Right ventricle myocardium inferior (tissue), 1 donor: Measurements from ENCODE around the gene PBX1. TPM values are rescaled to one million over a fixed set of nuclear protein-coding genes. Genes with fewer than 3 reads are reported as not detected.

ENCODE experiments used
- ATAC-seq: fragments of 200-7000 bp; cut with Tn5 transposase; one replicate; pipeline ENCODE4 v1.9.1; 2020; ENCODE audit warnings: mild to moderate bottlenecking, moderate library complexity
- DNase-seq: peaks from one replicate; pipeline ENCODE4 v3.0.0; 2021; ENCODE audit errors: missing footprints
- intact Hi-C: fragments of 100-400 bp; cut with DNase I; formaldehyde crosslinking; loops from one replicate; pipeline ENCODE4 v1.11.0; 2022
- total RNA-seq: library from RNA; stranded (reverse); fragmentation: NEBNext Ultra II Directional; extraction: Animal tissue kit (Norgen Biotek cat#: 25700); gene quantifications from one replicate; pipeline ENCODE4 v1.2.1, GENCODE V29; 2021
- donor health status: DM: no; HTN: yes; CAD: no; lungs with severe emphysema.

Gene PBX1
- total RNA-seq, 1 donor from 2014 or later: 78.8 TPM

DNA sequence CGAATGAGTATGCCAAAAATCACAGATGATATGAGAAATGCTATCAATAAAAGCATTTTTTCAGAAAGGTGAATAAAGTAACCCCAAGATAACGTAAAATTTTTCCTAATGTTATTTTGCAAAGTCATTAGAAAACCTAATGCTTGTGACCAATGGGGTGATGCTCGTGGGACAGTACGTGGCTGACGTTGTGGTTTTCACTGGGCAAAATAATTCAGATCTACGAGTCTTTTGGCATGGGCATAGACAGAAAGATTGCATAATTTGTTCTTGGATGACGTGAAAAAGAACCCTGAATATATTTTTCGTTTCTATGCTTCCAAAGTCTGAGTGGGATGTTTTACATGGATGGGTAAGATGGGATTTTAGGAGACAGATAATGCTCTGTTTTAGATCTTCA lies 71.0 kb downstream of the PBX1 start:
- DNase-seq: no peak
- ATAC-seq: peak; percentile 43
- intact Hi-C loops: no loop called here

DNA sequence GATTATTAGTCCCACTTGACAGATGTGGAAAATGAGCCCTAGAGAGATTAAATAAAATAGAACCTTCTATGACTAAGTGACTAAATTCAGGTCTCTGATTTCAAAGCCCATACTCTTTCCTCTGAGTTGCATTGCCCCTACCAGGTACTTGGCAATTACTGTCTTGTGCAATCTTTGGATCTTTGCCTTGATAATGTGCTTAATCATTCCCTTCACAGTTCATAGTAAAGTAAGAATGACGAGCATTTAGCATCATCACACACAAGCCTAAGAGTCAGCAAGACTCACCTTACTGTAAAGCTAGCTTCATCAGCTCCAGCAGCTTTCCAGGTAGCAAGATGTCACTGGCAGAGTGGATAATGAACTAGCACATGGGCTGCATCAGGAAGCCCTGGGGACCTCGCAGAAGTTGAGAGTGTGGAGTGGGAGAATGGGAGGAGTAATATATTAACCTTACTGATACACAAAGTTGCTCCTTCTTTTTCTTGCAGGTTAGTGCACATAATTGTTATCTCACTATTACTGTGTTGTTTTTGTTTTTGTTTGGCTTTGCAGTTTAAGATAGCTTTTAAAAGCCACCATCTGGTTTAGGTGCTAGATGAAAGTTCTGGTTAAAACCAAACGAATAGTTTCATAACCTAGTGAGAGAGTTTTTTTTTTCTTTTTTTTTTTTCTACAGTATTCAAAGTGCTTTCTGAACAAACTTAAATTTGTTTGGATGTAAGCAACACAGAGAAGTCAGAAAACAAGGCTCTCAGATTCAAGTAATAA lies 71.8 kb downstream of the PBX1 start:
- DNase-seq (no peak), ATAC-seq (peak; percentile 18)
- intact Hi-C loops: no loop called here

DNA sequence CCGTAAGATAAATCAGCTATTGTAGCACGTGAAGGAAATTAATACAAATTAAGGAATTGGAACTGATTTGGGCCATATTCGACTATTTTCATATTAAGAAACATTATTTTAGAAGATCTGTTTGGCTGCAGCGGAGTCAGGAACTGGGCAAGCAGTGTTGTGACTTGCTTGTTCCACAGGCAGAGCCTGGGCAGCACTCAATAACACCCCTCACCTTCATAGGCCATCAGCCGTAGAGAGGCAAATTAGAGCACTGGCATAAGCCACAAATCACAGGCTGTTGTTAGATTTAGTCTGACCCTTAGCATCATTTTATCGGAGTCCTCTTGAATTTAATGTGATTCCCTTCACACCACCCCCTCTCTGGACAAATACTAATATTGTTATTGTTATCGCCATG lies 72.8 kb downstream of the PBX1 start:
- intact Hi-C loops: no loop called here
- no peak for DNase-seq
- peak; percentile 53 for ATAC-seq

DNA sequence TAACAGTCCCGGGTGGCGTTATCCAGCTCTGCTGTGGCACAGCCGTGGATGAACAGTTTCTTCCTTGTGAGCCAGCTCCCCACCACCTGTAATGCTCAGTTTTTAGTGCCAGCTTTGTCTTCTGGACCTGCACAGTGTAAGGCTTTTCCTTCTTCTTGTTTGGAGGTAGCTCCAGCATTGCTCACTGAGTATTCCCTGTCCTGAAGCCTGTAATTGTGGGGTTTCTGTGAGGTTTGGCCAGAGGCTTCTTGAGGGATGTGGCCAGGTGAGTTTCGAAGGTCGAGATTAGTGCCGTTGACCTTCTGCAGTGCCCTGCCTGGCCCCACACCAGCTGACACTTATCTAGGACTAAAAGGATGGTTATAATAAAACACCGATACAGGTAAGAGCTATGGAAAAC lies 75.0 kb downstream of the PBX1 start:
- ATAC-seq (no peak), DNase-seq (no peak)
- intact Hi-C loops: no loop called here

DNA sequence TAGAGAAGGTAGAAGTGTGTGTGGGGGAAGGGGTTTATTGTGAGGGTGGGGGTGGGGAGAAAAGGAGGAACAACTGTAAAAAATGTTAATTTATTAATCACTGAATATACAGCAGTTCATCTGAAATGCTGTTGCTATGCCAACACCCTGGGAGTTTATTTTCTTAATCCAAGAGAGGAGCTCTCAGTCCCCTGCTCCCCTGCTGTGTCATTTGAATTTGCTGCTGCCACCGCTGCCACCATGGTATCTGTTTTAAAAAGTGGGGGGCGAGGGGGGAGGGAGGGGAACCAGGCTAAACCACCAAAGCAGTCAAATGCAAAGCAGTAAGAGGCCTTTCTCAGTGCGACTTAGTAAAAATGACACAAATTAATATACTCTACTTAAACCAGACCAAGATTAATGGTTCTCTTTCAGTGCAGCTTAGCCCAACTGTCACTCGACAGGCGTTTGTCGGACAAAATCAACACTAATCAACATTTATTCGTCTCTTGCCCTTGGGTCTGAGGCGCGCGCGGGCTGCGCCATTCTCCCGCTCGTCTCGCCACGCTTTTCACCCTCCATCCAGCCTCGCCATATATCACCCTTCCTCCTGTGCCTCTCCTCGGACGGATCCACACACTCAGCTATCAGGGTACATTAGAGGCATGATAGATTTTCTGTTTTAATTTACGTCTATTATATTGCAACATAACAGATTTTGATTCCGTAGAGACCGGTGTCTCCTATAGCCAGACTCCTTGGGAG lies 76.2 kb downstream of the PBX1 start:
- no peak for ATAC-seq
- intact Hi-C loops: no loop called here
- no peak for DNase-seq

DNA sequence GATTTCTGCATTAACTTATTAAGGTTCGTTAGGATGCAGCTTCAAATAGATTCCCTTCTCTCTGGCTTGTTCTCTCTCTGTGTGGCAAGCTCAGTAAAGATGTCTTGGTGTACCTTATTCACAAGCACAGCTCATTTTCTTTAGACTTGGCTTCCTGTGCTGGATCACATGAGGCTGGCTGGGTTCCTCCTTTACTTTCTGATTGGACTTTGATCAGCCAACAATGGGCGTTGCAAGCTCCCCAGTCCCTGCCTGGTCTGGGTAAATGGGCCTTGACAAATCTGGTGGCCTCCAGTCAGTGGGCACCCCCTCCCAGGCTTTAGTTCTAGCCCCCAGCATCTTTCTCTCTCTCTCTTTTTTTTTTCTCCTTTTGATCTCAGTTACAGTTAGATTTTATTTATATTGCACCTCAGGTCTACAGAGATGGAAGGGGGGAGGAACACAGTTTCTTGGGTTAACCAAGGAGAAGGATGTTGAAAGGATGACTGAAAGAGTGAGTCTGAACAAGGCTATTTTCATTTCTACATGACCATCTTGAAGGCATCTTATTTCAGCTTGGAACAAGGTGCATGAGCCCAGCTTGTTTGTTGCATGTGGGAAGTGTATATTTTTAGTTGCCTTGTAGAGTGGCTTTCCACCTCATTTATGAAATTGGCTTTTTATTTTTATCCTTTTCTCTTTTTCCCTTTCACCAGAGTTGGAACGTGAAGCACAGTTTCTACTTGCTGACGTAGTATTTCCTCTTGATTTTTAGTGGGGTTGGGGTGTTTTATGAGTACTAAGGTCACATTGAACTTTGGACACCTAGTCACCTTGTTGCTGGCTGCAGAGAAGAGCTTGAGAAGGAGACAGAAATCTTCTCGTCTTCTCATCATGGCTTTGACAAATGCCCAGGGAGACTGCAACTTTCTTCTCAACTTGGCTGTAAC lies 77.1 kb downstream of the PBX1 start:
- ATAC-seq (no peak), DNase-seq (no peak)
- intact Hi-C loops: no loop called here

DNA sequence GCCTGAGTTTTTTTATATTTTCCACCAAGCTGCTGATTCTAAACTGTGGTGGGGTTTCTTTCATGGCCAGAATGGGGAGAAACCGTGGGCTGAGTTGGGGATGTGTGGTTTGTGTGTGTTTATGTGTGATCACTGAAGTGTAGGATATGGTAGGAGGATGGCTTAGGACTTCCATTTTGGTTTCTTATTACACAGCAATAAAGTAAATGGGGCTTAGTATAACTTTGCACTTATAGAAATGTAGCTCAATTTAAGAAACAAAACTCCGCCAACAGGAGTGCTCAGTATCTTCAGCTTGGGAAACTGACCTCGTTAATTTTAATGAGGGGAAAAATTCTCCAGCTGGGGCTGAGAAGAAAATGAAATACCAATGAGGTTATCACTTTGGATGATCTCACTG lies 77.8 kb downstream of the PBX1 start:
- ATAC-seq (no peak), DNase-seq (no peak)
- intact Hi-C loops: no loop called here

DNA sequence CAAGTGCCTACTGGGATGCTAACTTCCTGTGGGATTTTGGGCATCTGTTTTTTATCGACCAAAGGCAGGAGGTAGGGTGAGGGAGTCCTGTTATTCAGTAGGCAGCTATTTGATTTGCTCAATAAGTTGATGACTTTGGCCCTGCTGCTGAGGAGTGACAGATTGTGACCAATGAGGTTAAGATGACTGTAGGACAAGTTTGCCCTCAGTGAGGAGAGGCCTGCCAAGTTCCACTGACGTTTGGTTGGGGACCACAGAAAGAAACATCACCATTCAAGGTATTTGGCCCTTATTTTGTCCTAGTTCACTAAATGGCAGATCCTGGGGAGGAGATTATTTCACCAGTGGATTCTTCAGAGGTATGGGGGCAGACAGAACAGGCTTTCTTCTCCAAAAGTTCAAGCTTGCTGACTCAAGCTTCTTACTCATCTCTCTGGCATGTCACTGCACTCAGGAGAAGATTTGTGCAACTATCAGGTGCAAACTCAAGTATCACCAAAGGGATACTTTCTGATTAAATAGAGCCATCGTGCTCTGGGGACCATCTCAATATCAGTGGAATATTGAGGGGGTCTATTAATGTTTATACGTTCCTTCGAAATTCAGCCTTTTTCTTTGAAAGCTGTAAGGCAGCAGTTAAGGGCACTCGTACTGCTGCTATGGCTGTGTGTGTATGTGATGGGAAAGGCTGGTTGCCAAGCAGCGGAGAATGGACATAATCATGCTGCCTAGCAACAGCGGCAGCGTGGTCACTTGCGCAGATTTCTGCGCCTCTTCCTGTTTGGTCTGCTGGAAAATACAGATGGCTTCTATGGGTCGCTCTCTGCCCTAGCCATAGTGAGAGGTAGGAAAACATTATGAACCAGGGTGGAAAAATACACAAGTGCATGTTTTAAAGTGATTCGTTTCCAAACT lies 78.7 kb downstream of the PBX1 start:
- DNase-seq (peak; percentile 74), ATAC-seq (peak; percentile 73)
- intact Hi-C loops: loop anchor here (1.0 kb wide), 1 partner anchor 143 kb away; no protein-coding TSS in a partner anchor

DNA sequence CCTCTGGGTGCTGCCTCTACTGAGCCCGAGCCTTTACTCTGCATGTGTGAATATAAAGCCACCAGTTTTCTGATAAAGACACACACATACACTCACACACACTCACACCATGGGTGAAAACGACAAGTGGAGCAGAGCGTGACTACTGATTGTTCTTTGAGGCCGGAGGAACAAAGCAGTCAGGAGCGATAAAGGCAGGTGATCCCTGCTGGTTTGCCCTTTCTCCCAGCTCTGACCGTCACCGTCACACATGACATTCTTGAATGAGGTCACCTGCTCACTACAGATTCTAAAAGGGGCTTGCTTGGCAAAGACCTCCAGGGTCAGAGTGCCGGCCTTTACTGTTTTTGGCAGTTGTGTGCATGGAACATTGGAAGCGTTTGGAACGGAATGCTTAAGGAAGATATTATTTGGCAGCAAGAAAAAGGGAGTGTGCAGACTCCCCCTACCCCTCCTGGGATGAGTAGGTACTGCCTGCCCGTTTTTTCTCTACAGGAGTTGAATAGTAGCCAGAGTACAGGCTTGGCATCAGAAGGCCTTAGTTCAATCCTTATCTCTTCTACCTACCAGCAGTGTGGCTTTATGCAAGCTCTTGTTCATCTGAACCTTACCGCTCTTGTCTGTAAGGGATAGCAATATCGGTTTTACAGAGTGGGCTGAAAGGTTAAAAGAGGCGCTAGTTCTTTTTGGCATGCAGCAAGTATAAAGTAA lies 79.7 kb downstream of the PBX1 start:
- DNase-seq: no peak
- intact Hi-C loops: loop anchor here (1.0 kb wide), 1 partner anchor 142 kb away; no protein-coding TSS in a partner anchor

DNA sequence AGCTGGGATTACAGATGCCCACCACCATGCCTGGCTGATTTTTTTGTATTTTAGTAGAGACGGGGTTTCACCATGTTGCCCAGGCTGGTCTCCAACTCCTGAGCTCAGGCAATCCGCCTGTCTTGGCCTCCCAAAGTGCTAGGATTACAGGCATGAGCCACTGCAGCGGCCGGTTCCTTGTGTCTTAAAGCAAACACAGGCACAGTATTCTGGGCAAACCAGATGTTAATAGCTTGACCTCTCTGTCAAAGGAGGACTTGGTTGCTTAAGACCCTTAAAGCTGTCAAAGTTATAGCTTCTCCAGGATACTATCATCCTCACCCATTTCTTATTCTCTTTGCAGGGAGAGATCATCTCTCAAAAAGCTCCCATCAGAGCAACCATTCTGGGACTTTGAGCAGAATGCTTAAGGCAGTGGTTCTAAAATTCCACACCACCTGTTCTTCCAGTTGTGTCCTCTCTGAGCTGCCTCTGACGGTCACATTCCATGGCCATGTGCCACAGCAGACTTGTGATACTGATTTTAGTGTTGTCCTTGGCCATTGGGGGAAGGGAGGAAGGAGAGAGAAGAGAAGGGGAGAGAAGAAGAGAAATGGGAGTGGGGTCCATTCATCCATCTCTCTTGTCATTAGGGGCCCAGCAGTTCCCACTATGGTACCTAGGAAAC lies 81.8 kb downstream of the PBX1 start:
- intact Hi-C loops: loop anchor here (5.0 kb wide), 1 partner anchor 61 kb away; no protein-coding TSS in a partner anchor
- no peak for ATAC-seq
- DNase-seq: no peak

More for the DNA sequence above, 79.7 kb downstream of the PBX1 start:
- peak; percentile 61 for ATAC-seq

DNA sequence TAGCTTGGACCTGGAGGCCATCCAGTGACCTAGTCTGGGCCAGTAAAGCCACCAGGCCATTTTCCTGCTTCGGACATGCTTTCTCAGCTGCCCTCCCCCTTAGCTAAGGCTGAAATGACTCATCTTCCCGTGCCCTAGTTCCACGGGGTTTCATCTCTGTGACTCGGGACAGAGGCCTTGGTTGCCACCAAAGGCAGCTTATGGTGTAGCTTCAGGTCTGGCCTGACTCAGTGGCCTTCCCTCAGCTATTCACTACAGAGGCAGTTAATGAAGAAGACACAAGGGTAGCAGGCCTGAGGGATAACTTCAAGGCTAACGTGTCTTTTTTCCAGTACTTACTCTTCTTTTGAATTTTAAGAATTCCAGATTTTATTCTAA lies 82.4 kb downstream of the PBX1 start:
- DNase-seq: no peak
- ATAC-seq: no peak
- intact Hi-C loops: loop anchor here (5.0 kb wide), 1 partner anchor 61 kb away; no protein-coding TSS in a partner anchor

DNA sequence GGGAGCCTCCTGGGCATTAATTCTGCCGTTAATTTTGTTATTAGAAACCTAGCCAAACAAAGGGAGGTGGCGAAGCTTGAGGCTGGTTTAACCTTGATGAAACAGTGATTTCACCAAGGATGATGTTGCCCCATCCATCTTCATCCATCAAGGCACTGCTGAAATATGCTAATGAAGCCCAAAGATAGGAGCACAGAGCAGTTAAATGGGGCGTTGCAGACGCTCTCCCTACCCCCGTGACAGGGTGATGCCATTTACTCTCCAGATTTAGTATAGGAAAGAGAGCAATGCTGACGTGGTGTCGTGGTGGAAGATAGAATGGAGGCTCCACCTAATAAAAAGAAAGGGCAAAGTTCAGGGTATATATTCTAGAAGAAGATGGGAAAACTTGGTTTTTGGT lies 84.0 kb downstream of the PBX1 start:
- intact Hi-C loops: loop anchor here (5.0 kb wide), 1 partner anchor 59 kb away; no protein-coding TSS in a partner anchor
- ATAC-seq (no peak), DNase-seq (no peak)

DNA sequence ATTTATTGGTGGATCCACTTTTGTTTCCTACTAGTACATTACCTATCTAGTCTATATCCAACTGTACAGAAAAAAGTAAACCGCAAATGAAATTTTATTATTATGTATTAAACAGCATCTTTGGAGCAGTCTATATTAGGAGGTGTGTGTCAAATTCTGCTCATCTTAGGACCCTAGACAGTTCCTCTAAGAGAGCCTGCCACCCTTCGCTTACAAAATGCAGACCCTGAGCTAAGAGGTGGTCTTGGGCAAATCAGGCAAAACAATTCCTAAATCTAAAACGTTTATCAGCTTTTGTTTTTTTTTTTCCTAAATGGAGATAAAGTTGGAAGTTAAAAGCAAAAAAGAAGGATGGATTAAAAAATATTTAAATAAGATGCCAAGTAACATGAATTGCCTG lies 85.3 kb downstream of the PBX1 start:
- intact Hi-C loops: loop anchor here (5.0 kb wide), 1 partner anchor 58 kb away; no protein-coding TSS in a partner anchor
- DNase-seq (no peak), ATAC-seq (no peak)

DNA sequence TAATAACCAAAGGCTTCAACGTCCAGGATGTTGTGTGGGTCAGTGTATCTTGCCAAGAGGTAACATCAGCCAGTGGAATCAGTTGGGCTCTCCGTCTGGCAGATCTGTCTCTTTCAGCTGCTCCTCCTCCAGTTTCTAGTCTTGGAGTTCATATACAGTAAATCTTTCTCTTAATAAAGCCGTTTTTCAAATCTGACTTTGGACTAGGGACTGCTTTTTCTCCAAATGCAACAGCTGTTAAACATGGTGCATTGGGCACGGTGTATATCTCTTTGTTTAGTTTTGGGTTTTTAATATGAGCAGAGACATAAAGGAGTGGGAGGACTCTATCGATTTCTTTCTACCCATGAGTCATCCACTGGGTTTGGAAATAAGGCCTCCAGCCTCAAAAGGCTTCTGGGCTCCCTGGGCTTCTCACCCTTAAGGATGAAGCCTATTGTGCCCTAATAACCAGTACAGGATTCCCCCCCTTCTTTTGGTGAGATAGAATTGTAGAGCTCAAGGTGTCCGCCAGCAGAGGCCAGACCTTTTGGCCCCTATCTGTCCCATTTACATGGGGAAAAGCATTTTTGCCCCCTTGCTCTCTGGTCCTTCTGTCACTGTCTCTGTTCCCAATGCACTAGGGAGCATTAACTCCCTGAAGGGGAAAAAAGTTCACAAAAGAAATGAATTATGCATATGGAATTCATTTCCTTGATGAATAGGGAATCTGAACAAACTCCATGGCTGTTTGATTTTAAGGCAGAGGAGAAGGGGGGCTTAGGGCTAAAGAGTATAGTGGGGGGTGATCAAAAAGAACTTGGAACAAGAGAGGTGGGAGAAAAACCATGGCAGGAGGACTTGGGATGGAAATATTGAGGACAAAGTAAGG lies 86.0 kb downstream of the PBX1 start:
- intact Hi-C loops: loop anchor here (5.0 kb wide), 1 partner anchor 57 kb away; no protein-coding TSS in a partner anchor
- DNase-seq (no peak), ATAC-seq (no peak)

DNA sequence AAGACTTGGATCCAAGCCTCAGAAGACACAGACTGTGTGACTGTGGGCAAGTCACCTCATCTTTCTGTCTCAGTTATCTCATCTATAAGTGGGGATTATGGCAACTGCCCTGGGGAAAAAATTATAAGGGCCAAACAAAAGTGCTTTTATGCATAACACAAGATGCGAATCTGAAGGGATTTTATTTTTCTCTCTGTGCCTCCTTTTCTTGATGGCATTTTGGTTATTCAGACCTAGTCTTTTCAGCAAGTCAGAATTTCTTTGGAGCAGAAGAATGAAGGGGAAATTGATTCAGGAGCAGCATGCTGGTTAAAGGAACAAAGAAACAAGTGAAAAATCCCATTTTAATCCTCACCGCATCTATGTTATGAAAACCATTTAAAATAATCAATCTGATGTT lies 86.9 kb downstream of the PBX1 start:
- intact Hi-C loops: no loop called here
- ATAC-seq: no peak
- DNase-seq: no peak

DNA sequence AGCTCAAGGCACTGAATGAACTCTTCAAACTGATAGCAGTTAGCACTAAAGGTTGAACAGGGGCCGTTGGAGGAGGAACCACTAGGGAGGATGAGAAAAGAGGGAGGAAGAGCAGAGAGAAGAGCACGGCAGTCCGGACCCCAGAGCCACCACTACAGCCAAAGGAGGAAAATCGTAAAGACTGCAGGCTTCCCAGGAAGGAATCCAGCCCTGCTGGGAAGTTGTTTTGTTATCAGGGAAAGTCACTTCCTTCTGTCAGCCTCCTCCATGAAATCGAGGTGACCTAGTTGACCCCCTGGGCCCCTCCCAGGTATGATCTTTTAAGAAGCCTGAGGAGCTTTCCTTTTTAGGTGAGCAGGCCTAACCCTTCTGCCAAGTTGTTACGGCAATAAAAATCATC lies 88.2 kb downstream of the PBX1 start:
- ATAC-seq (no peak), DNase-seq (no peak)
- intact Hi-C loops: no loop called here
